ENCODE results near the gene ZNF41.

Gene ZNF41

DNA sequence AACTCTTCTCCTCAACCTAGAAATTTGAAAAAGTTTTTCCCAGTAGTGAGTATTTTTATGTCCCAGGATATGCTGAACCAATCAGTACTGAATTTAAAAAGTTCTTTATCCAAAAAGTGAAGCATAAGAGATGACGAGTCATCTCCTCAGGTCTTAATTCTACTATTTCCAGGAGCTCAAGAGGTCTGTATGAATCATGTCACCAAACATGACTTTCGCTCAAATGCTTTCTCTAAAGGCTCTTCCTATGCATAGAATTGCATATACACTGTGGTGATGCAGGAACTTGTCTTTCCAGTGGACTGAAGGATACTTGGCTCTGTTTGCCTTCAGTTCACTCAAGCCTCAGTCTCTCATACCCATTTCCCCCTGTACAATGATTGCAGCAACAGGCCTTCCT lies 36.1 kb downstream of the ZNF41 start:
- no peak overlapping the region for H3K9ac ChIP-seq
- TF ChIP-seq, protein P1, sequence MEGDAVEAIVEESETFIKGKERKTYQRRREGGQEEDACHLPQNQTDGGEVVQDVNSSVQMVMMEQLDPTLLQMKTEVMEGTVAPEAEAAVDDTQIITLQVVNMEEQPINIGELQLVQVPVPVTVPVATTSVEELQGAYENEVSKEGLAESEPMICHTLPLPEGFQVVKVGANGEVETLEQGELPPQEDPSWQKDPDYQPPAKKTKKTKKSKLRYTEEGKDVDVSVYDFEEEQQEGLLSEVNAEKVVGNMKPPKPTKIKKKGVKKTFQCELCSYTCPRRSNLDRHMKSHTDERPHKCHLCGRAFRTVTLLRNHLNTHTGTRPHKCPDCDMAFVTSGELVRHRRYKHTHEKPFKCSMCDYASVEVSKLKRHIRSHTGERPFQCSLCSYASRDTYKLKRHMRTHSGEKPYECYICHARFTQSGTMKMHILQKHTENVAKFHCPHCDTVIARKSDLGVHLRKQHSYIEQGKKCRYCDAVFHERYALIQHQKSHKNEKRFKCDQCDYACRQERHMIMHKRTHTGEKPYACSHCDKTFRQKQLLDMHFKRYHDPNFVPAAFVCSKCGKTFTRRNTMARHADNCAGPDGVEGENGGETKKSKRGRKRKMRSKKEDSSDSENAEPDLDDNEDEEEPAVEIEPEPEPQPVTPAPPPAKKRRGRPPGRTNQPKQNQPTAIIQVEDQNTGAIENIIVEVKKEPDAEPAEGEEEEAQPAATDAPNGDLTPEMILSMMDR (IDR thresholded peaks at IDR 0.05) = no peak
- no peaks in the 10 kb centered on the region for H3K9me3 ChIP-seq (ENCODE audit: control insufficient read depth, low read length)
- H3K27ac ChIP-seq = no peak overlapping the region
- H3K4me3 ChIP-seq (ENCODE audit: low read depth, low read length) = no peak overlapping the region
- H3K27me3 ChIP-seq (ENCODE audit: control insufficient read depth, insufficient read depth, low read length) = no peaks in the 10 kb centered on the region
- no peak overlapping the region for H3K4me2 ChIP-seq (ENCODE audit: low read length)
- H2AFZ ChIP-seq = no peak overlapping the region
- H3K36me3 ChIP-seq (ENCODE audit: control insufficient read depth, insufficient read depth, low read length) = no peaks in the 10 kb centered on the region
- H3K4me1 ChIP-seq = no peaks in the 10 kb centered on the region
- H3K79me2 ChIP-seq = no peaks in the 10 kb centered on the region

DNA sequence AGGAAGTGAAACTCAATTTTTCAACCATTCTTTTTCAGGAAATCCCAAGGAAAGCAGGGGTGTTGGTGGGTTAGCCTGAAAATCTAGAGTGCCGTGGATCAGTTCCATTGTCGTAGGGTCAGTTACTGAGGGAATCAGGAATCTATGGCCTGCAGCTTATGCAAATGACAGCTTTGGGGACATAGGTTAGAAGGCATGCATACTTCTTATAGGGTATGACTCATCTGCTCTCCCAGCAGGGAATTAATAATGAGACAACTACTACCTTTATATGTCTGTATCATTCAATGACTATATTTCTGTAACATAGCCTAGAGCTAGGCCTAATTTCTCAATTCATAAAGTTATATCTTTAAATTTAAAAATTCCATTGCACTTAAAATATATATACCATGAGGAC lies 36.6 kb downstream of the ZNF41 start:
- Histone ChIP-seq H3K36me3 (ENCODE audit: control insufficient read depth, insufficient read depth, low read length) (no peaks in the 10 kb centered on the region), H3K4me3 (ENCODE audit: low read depth, low read length) (no peak overlapping the region), H3K27me3 (ENCODE audit: control insufficient read depth, insufficient read depth, low read length) (no peaks in the 10 kb centered on the region), H3K27ac (no peak overlapping the region), H2AFZ (no peak overlapping the region), H3K4me1 (no peaks in the 10 kb centered on the region), H3K4me2 (ENCODE audit: low read length) (no peak overlapping the region), H3K79me2 (no peaks in the 10 kb centered on the region), H3K9ac (no peak overlapping the region), H3K9me3 (ENCODE audit: control insufficient read depth, low read length) (no peaks in the 10 kb centered on the region)
- TF ChIP-seq, protein P1 (IDR thresholded peaks at IDR 0.05) = no peak

DNA sequence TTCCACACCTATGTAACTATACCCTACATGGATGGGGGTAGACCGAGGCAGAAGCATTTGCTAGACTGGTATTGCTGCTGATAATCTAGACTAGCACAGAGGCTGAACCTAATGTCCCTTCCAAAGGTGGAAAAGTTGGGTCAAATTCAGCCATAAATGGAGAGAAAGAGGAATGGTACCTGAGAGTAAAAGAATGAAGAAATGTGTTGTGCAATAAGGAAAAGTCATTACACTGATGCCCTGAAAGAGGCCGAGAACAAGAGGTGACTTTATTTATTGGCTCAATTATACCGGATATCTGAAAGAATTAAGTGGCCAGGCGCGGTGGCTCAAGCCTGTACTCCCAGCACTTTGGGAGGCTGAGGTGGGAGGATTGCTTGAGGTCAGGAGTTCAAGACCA lies 52.1 kb downstream of the ZNF41 start:
- Histone ChIP-seq H3K4me2 (ENCODE audit: low read length) (no peak overlapping the region), H3K9ac (no peak overlapping the region), H3K27ac (no peak overlapping the region), H3K79me2 (no peaks in the 10 kb centered on the region), H2AFZ (no peak overlapping the region), H3K4me3 (ENCODE audit: low read depth, low read length) (no peak overlapping the region), H3K4me1 (peaks cover 3% of the 10 kb centered on the region), H3K27me3 (ENCODE audit: control insufficient read depth, insufficient read depth, low read length) (no peaks in the 10 kb centered on the region), H3K9me3 (ENCODE audit: control insufficient read depth, low read length) (no peaks in the 10 kb centered on the region), H3K36me3 (ENCODE audit: control insufficient read depth, insufficient read depth, low read length) (no peaks in the 10 kb centered on the region)
- TF ChIP-seq, protein P1 (IDR thresholded peaks at IDR 0.05) = no peak

DNA sequence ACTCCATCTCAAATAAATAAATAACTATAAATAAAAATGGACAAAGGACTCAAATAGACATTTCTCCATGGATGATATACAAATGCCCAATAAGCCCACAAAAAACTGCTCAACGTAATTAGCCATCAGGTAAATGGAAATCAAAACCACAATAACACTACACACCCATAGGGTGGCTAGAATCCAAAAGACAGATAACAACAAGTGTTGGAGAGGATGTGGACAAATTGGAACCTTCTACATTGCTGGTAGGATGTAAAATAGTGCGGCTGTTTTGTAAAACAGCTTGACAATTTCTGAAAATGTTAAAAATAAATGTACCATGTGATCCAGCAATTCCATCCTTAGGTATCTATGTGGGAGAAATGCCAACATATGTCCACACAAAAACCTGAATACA lies 60.6 kb downstream of the ZNF41 start:
- Histone ChIP-seq H3K4me1 (peaks cover 3% of the 10 kb centered on the region), H3K79me2 (no peaks in the 10 kb centered on the region), H3K9ac (no peak overlapping the region), H3K27me3 (ENCODE audit: control insufficient read depth, insufficient read depth, low read length) (no peaks in the 10 kb centered on the region), H3K4me3 (ENCODE audit: low read depth, low read length) (no peak overlapping the region), H3K9me3 (ENCODE audit: control insufficient read depth, low read length) (no peaks in the 10 kb centered on the region), H2AFZ (no peak overlapping the region), H3K27ac (no peak overlapping the region), H3K36me3 (ENCODE audit: control insufficient read depth, insufficient read depth, low read length) (no peaks in the 10 kb centered on the region), H3K4me2 (ENCODE audit: low read length) (no peak overlapping the region)
- TF ChIP-seq, protein P1 (IDR thresholded peaks at IDR 0.05) = no peak

DNA sequence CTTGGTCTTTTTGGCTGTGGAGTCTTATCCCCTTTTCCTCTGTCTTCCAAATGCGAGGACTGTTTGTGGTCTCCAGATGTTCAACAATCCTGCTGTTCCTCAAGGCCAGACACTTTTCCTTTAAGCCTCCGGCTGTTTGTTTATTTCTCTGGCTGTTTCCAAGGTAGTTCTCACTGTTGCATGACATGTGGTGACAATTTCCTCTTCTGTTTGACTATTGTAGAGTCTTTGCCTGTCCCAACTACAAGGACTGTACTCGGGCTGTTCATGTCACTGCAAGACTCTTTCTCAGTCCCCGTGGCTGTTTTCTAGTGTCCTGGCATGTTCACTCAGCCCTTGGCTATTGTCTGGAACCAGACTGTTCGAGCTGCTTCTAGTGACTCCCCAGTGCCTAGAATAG lies 62.1 kb downstream of the ZNF41 start:
- Histone ChIP-seq H3K9ac (no peak overlapping the region), H3K79me2 (no peaks in the 10 kb centered on the region), H3K9me3 (ENCODE audit: control insufficient read depth, low read length) (no peaks in the 10 kb centered on the region), H3K4me3 (ENCODE audit: low read depth, low read length) (no peak overlapping the region), H3K4me2 (ENCODE audit: low read length) (no peak overlapping the region), H3K27ac (no peak overlapping the region), H3K4me1 (no peaks in the 10 kb centered on the region), H3K27me3 (ENCODE audit: control insufficient read depth, insufficient read depth, low read length) (no peaks in the 10 kb centered on the region), H2AFZ (no peak overlapping the region), H3K36me3 (ENCODE audit: control insufficient read depth, insufficient read depth, low read length) (no peaks in the 10 kb centered on the region)
- TF ChIP-seq, protein P1 (IDR thresholded peaks at IDR 0.05) = no peak

All from parathyroid adenoma (tissue), 2 donors.